Choroid plexus epithelial cell (primary cell): Measurements from ENCODE around the gene MESD.

Source experiments
- DNase-seq: peaks from one replicate; pipeline ENCODE4 v3.0.0-alpha.2; 2010; ENCODE audit warnings: low read depth
- H3K4me3 ChIP-seq: 2 replicates; pipeline ENCODE4 v1.5.1; 2011; ENCODE audit warnings: low read depth, mild to moderate bottlenecking, control low read depth, low read length, moderate library complexity
- TF ChIP-seq, protein P1 (sequence below): conservative IDR thresholded peaks from 2 replicates; pipeline ENCODE4 v1.5.1; 2011; ENCODE audit warnings: low read depth, mild to moderate bottlenecking, control low read depth, inconsistent platforms, low read length, moderate library complexity

Gene MESD

DNA sequence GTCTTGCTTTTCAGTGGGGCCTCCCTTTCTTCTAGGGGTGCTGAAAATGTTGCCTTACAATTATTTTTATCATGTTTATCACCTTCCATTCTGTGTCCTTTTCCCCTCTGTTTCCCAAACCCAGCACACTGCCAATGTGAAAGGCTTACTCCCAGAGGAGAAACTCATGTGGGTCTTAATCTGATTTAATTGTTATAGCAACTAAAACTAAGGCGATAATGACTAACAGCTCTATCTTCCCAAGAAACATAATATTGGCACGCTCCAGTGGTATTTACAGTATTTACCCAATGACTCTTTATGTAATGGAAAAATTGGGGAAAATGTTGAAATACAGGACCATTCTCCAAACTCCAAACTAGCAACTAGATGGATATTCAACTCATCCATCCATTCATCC is 58.4 kb downstream of the MESD start:
- no peak overlapping the region for H3K4me3 ChIP-seq
- TF ChIP-seq, protein P1, sequence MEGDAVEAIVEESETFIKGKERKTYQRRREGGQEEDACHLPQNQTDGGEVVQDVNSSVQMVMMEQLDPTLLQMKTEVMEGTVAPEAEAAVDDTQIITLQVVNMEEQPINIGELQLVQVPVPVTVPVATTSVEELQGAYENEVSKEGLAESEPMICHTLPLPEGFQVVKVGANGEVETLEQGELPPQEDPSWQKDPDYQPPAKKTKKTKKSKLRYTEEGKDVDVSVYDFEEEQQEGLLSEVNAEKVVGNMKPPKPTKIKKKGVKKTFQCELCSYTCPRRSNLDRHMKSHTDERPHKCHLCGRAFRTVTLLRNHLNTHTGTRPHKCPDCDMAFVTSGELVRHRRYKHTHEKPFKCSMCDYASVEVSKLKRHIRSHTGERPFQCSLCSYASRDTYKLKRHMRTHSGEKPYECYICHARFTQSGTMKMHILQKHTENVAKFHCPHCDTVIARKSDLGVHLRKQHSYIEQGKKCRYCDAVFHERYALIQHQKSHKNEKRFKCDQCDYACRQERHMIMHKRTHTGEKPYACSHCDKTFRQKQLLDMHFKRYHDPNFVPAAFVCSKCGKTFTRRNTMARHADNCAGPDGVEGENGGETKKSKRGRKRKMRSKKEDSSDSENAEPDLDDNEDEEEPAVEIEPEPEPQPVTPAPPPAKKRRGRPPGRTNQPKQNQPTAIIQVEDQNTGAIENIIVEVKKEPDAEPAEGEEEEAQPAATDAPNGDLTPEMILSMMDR = no peak
- DNase-seq = no peak

DNA sequence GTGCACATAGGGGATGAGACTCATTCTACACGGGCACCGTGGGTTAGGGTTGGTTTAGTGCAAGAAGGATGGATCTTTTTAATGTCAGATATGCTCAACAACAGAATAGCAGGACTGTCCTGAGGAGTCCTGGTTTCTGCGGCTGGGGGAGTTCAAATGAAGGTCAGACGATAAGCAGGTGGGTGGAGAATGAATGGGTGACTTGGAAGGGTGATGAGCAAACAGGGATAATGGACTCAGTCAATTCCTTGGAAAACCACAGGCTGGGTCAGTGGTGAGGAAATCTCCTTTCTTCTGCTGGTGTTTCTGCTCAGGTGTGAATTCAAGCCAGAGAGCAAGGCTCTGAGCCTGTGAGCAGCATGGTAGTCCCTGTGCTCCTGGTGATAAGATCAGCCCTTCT is 59.9 kb downstream of the MESD start:
- H3K4me3 ChIP-seq = no peak overlapping the region
- TF ChIP-seq, protein P1 = no peak
- no peak for DNase-seq

DNA sequence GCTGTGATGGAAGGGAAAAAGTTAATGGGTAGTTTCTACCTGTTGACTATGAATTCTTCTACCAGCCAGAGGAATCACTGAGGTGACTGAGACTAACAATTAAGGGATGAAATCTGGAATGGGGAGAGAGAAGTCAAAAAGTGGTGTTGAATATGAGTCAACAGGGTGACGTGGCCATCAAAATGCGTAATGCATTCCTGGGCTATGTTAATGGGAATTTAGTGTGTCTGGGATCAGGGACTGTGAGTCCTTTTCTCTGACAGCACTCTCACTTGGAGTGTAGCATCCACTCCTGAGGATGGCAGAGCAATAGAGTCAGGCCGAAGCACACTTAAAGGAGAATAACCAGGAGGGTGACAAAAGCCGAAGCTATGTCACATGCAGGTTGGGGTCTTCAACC is 60.4 kb downstream of the MESD start:
- no peak for DNase-seq
- TF ChIP-seq, protein P1 = no peak
- H3K4me3 ChIP-seq = no peak overlapping the region

DNA sequence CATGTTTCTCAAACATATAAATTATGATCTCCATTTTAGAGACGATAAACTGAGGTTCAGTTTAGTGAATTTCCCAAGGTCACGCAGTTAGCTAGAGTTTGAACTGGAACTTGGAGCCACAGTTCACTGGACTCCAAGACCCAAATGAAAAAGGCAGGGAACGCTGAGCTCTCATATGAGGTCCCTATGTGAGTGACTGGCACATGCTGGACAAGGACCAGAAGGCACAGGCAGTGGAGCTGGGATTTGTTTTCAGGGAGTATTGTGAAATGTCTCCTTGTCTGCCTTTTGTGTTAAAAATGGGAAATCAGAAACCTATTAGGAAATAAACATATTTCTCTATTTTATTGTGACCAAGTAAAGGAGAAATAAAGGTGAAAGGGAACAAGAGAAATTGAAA is 63.5 kb downstream of the MESD start:
- no peak for DNase-seq
- H3K4me3 ChIP-seq = no peak overlapping the region
- TF ChIP-seq, protein P1 = no peak

DNA sequence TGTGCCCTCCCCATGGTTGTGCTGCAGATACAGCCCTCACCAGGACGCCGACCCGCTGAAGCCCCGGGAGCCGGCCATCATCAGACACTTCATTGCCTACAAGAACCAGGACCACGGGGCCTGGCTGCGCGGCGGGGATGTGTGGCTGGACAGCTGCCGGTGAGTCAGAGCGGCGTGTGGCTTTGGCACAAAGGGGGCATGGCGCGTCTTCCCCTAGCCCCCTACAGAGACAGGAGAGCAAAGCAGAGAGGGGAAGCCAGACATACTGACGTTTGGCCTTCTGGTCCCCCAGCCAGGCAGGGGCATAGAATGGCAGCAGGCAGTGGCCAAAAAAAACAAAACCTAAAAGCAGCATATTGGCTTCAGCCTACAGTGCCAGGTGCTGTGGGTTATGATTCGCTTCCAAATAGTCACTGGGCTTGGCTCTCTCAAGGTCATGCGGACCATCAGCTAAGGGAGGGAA is 64.0 kb downstream of the MESD start:
- no peak for DNase-seq
- TF ChIP-seq, protein P1 = no peak
- H3K4me3 ChIP-seq = no peak overlapping the region

DNA sequence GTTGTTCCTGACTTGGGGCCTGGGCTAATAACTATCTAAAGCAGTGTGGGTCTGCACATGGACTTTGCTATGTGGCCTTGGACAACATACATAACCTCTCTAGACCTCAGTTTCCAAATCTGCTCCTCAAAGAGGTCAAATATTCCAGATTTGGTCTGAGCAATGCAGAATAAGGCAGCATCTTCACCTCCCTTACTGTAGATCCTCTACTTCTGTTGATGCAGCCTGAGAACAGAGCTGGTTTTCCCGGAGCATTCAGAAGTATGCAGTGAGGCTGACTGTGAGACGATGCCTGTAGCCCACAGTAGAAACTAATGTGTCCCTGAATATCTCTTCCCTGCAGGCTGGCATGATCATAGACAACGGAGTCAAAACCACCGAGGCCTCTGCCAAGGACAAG is 65.3 kb downstream of the MESD start:
- H3K4me3 ChIP-seq = no peak overlapping the region
- no peak for DNase-seq
- TF ChIP-seq, protein P1 = no peak

DNA sequence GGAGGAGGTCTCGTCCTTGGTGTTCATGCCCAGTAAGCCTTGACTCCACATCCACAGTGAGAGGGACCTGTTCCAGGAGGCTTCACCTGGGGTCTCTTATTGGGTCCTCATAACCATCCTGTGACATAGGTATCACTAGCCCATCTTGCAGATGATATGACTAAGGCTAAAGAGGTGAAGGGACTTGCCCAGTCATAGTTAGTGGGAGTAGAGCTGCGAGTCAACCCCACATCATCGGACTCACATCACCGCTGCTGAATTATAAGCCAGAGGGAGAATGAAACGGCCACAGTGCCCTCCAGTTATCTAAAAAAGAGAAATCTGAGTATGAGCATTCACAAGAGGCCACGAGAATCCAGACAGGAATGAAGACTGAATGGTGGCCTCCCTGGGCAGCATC is 66.0 kb downstream of the MESD start:
- no peak for DNase-seq
- H3K4me3 ChIP-seq = no peak overlapping the region
- TF ChIP-seq, protein P1 = no peak
